ENCODE measurements around the gene MAGI1. TPM values are rescaled to one million over a fixed set of nuclear protein-coding genes. Genes with fewer than 3 reads are reported as not detected.

MAGI1 gene
- total RNA-seq, 4 donors from 2014 or later, result 17.2 to 40.8 (median 28.1) TPM

GRCh38 chr3:65641045-65641444 lies 397.7 kb downstream of the MAGI1 start:
- H3K27me3 ChIP-seq, result no peaks in the 10 kb centered on the region
- H3K9me3 ChIP-seq, result no peaks in the 10 kb centered on the region
- H3K27ac ChIP-seq, result no peak overlapping the region
- TF ChIP-seq POLR2A (IDR thresholded peaks at IDR 0.05) (no peak), POLR2AphosphoS5 (IDR thresholded peaks at IDR 0.05) (no peak), CTCF (IDR thresholded peaks at IDR 0.05) (no peak), EP300 (IDR thresholded peaks at IDR 0.05) (no peak)
- WGBS, 2 donors (ENCODE audit: low coverage in 1 of 2), result 80 to 82% methylated on average over 1 to 4 of the region's 4 CpGs
- H3K4me1 ChIP-seq, result peaks cover 0 to 17% (median 2%) of the 10 kb centered on the region in 3 donors
- no peak overlapping the region for H3K4me3 ChIP-seq
- H3K36me3 ChIP-seq, result no peaks in the 10 kb centered on the region
- ATAC-seq, result no peak

DNA sequence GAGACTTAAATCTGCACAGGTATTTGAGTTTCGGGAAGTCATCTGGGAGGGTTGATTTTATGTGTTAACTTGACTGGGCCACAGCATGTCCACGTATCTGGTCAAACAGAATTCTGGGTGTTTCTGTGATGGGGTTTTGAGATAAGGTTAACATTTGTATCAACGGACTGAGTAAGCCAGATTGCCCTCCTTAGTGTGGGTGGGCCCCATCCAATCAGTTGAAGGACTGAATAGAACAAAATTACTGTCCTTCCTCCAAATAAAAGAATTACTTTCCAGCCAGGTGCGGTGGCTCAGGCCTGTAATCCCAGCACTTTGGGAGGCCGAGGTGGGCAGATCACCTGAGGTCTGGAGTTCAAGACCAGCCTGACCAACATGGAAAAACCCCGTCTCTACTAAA lies 399.3 kb downstream of the MAGI1 start:
- peaks cover 0 to 17% (median 2%) of the 10 kb centered on the region in 3 donors for H3K4me1 ChIP-seq
- H3K27me3 ChIP-seq, result no peaks in the 10 kb centered on the region
- no peak for ATAC-seq
- H3K27ac ChIP-seq, result no peak overlapping the region
- H3K9me3 ChIP-seq, result no peaks in the 10 kb centered on the region
- TF ChIP-seq POLR2A (IDR thresholded peaks at IDR 0.05), result no peak
- TF ChIP-seq POLR2AphosphoS5 (IDR thresholded peaks at IDR 0.05), result no peak
- no peak for TF ChIP-seq EP300 (IDR thresholded peaks at IDR 0.05)
- no peak for TF ChIP-seq CTCF (IDR thresholded peaks at IDR 0.05)
- WGBS, 2 donors (ENCODE audit: low coverage in 1 of 2), result 87 to 100% methylated on average over 2 to 4 of the region's 6 CpGs
- no peak overlapping the region for H3K4me3 ChIP-seq
- H3K36me3 ChIP-seq, result no peaks in the 10 kb centered on the region

GRCh38 chr3:65638301-65638700 lies 400.4 kb downstream of the MAGI1 start:
- Histone ChIP-seq H3K36me3 (no peaks in the 10 kb centered on the region), H3K27me3 (no peaks in the 10 kb centered on the region), H3K4me3 (no peak overlapping the region), H3K27ac (no peak overlapping the region), H3K4me1 (peaks cover 0 to 17% (median 2%) of the 10 kb centered on the region in 3 donors), H3K9me3 (no peaks in the 10 kb centered on the region)
- no peak for TF ChIP-seq EP300 (IDR thresholded peaks at IDR 0.05)
- TF ChIP-seq POLR2A (IDR thresholded peaks at IDR 0.05), result no peak
- TF ChIP-seq CTCF (IDR thresholded peaks at IDR 0.05), result no peak
- TF ChIP-seq POLR2AphosphoS5 (IDR thresholded peaks at IDR 0.05), result no peak
- no peak for ATAC-seq
- WGBS, 2 donors (ENCODE audit: low coverage in 1 of 2), result 94 to 96% methylated on average over 4 of the region's 6 CpGs

DNA sequence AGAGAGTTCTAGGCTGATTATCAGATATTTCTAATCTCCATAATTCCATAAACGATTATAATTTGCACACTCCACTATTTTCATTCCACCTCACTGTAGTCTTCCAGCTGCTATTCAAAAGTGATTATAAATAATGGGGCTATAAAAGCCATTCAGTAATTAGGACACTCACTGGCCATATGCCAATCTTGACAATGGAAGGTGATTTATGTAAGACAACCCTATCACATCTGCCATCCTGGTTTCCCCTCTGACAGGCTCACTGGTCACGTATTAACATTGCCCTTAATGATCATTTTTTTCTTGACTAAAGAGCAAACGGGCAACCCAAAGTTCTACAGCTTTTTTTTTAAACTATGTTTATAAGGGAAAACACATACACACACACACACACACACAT lies 402.4 kb downstream of the MAGI1 start:
- WGBS, 2 donors (ENCODE audit: low coverage in 1 of 2), result 40 to 51% methylated on average over 3 of the region's 3 CpGs
- Histone ChIP-seq H3K27me3 (no peaks in the 10 kb centered on the region), H3K27ac (no peak overlapping the region), H3K36me3 (no peaks in the 10 kb centered on the region), H3K9me3 (no peaks in the 10 kb centered on the region), H3K4me1 (no peaks in the 10 kb centered on the region), H3K4me3 (no peak overlapping the region)
- TF ChIP-seq POLR2A (IDR thresholded peaks at IDR 0.05) (no peak), POLR2AphosphoS5 (IDR thresholded peaks at IDR 0.05) (no peak), EP300 (IDR thresholded peaks at IDR 0.05) (no peak), CTCF (IDR thresholded peaks at IDR 0.05) (no peak)
- no peak for ATAC-seq

DNA sequence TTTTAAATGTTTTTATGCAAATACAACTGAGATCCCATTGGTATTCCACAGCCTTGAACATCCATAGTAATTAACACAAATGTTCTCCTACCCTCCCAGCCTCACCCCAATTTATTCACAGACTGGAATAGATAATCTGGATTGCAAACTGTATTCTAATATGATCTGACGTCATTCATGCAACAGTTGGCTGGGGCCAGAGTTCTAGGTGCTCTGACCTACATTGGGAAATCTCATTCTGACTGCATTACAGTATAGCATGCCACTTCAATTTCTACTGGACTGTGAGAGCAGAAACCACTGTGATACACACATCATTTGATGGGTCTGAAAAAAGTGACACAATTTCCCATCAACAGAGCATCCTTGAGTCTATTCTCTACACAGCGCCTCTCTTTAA lies 403.1 kb downstream of the MAGI1 start:
- Histone ChIP-seq H3K36me3 (no peaks in the 10 kb centered on the region), H3K4me1 (no peaks in the 10 kb centered on the region), H3K27ac (no peak overlapping the region), H3K27me3 (no peaks in the 10 kb centered on the region), H3K4me3 (no peak overlapping the region), H3K9me3 (no peaks in the 10 kb centered on the region)
- WGBS, 2 donors (ENCODE audit: low coverage in 1 of 2), result 86 to 100% methylated on average over 1 to 2 of the region's 2 CpGs
- TF ChIP-seq POLR2A (IDR thresholded peaks at IDR 0.05) (no peak), CTCF (IDR thresholded peaks at IDR 0.05) (no peak), POLR2AphosphoS5 (IDR thresholded peaks at IDR 0.05) (no peak), EP300 (IDR thresholded peaks at IDR 0.05) (no peak)
- ATAC-seq, result no peak
